GM18526 (cell line): Measurements from ENCODE around the gene COL4A1.

ENCODE experiments used
- POLR2A ChIP-seq: IDR thresholded peaks from 3 replicates; pipeline ENCODE4 v1.6.1; 2011; ENCODE audit not compliant: insufficient read length; ENCODE audit errors: extremely low read depth

The COL4A1 gene

DNA sequence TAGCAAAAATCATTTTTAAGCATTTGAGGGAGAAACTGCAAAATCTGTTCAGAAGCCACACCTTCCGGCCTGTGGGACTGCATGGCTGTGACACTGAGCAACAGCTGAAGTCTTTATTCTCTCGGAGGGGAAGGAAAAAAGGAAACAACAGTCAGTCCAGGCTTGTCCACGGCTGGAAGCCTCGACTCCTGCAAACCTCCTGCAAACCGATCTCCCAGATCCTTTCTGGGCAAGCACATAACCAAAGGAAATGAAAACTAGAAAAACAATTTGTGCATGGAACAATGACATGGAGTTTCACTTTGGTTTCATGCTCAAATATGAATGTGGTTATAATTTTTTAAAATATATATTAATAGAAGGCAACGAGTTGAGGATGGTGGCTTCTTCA lies 1.0 kb downstream of the COL4A1 start:
- TF ChIP-seq POLR2A, result no peak

DNA sequence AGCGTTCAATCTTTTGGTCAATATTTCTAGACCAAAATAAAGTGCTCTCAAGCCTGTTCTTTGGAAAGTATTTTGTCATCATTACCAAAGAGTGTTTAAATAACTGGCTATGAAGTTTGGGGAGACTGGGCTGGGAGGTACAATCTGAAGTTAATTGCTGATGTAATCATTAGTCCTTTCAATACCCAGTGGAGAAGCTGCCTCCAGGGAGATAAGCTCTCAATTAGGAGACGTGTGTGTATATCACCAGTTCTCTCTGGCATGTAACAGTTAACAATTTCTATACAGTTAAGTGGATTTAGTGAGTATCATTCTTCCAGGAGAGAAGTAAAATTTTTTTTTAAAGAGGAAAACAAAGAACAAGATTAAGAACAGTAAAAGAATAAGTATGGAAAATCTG lies 1.4 kb downstream of the COL4A1 start:
- no peak for TF ChIP-seq POLR2A

DNA sequence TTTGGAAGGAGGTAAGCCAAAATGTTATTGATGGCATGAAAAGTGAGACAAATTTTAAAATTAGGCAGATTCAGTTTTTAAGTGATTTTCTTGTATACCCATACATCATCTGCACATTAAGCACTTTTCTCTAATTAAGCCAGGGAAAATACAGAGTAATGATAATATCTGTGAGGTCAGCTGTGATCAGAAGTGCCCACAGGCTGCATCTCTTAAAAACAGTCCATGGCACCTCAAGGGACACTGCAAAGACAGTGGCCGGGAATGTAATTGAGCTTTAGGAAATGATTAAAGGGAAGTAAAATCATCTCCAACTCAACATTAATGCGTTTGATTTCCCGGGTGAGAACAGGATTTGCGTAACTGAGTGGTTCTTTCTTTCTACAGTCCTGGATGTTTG lies 2.0 kb downstream of the COL4A1 start:
- no peak for TF ChIP-seq POLR2A

DNA sequence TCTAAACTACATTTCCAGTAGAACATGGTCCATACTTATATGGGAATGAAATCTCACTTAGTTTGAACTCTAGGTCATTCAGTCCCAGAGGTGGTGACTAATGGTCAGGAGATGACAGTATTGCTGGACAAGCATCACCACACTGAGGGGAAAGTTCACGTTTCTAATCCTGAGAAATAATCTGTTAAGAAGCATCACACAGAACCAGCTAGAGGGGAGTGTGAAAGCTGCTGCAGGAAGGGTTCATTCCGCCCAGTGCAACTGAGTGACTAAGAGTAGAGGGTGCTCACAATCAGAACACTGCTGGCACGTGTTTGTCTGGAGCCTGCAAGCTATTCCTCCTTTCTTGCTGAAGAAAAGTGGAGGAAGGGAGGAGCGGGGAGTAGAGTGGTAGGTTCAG lies 2.7 kb downstream of the COL4A1 start:
- no peak for TF ChIP-seq POLR2A

DNA sequence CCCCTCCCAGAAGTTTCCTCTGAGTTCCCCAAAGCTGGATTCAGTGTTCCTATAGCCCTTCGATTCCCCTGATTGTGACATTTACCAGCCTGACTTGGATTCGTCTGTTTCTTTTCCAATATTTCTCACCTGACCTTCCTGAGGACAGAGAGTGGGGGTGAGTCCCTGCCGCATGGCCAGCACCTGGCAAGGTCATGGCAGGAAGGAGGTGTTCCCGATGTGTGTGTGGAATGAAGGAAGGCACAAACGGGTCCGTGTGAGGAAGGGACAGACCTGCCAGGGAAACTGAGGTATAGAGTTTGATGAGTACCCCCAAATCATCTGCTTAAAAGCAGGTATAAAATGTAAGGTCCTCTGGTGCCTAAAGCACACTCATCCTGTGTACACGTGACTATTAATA lies 3.3 kb downstream of the COL4A1 start:
- TF ChIP-seq POLR2A, result no peak

DNA sequence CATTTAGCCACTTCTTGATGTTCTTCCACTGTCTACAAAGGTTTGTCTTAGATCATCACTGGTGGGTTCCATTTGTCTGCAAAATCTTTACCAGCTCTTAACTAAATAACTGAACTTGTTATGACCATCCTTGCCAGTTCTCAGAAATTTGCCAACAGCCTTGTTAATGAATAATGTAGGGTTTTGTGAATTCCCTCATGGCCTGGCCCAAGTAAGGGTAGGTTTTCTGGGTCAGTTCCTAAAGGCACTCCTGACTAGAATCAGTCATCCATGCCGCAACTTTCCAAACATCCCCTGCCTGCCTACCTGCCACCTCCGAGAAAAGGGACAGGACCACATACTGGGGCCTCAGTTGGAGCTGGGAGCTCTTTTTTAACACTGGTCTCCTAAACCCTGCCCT lies 4.0 kb downstream of the COL4A1 start:
- no peak for TF ChIP-seq POLR2A

DNA sequence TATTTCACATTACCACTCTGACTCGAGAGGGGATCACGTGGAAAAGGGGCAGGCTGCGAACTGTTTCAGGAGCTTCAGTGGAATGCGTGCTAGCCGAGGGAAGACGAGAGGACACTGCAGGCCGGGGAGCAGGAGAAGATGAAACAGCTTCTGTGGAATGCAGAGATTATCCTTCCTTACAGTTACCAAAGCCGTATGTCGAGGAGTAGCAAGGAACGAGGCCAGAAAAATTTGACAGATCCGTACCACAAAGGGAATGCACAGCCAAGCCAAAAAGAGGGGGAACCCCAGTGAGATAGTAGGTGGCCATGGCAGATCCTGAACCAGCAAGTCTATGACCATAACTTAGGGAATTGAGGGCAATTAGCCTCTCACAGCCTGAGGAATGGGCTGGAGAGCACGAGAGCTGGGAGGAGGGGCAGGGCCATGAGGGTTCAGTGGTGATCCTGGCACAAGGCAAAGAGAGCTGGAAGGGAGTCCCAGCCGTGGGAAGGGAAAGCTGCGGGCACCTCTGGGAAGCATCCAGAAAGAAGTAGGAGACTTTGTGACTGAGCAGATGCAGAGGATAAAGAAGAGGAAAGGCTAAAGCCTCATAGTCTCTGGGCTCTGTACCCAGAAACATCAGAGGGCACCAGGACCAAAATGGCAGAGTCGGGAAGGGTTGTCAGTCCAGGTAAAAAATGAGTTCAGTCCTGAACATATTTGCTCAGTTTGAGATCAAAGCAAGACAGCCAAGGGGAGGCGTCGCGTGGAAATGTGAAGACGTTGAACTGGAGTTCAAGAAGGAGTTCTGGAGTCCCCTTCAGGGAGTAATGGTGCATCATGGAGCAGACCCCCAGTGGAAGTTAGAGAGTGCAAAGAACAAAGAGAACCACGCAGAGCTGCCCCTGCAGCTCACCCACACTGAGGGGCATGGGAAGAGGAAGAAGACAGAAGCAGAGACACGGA lies 5.1 kb downstream of the COL4A1 start:
- no peak for TF ChIP-seq POLR2A

DNA sequence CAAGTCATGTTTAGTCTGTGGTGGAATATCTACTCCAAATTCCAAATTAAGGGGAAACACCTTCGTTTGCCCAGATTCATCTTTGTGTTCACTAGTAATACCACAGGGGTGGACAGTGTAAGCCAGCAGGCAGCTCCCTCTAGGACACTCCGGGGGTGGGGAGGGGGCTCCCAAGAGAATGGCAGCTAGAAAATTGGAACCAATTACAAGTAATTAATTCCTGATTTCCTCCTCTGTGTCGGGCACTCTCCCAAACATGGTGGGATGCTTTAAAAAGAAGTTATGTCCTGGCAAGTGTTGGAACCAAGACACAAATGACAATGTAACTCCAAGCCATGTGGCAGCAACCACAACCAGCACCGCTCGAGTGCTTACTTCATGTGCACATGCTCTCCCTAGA lies 5.9 kb downstream of the COL4A1 start:
- no peak for TF ChIP-seq POLR2A

DNA sequence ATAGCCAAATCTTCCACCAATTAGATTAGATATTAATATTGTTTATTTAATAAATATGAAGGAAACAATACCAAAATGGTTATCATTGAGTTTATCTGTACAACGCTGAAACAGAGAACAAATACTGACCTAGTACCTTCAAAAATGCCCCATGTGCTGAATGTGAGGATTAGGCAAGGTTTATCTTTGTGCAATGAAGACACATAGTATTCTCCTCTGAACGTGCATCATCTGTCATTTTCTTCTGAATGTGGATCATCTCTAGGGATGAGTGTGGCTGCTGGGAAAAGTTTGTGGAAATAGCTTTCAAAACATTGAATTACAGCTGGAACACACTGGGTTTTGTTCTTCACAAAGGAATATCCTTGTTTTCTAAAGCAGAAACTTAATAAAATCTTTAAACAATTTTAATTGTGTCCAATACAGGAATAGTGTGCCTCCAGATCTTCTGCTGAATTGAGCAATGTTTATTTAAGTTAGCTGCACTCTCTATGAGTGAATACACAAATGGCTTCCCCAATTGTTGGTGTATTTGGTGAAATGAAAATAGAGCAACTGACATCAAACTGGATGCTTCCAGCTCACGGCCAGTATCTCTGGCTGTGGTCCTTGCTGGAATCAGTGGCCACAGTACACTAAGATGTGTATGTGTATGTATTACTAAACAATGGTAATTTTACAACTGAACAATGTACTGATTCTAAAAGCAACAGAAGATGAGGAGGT lies 6.7 kb downstream of the COL4A1 start:
- no peak for TF ChIP-seq POLR2A

DNA sequence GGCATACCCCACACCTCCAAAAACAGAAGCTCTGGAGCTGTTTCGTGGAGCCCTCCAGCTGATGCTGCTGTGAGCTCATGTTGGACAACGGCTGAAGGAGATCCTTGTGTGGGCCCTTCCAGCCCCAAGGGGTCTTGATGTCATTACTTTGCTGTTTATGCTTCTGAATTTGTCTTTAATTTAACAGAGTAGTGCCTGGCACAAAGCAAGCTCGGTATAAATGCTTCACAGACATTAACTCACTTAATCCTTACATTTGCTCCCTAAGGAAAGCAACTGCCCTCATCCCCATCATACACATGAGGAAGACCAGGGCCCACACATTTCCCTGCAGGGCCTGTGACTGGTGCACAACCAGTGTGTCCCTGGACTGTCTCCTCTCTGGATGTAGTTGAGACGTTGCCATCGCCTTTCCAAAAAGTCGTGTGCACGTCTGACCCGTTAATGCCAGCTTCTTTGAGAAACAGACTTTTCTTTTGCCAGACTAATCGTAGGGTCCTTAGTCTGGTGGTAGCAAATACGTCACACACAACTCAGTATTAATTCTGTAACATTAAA lies 7.6 kb downstream of the COL4A1 start:
- TF ChIP-seq POLR2A, result no peak

DNA sequence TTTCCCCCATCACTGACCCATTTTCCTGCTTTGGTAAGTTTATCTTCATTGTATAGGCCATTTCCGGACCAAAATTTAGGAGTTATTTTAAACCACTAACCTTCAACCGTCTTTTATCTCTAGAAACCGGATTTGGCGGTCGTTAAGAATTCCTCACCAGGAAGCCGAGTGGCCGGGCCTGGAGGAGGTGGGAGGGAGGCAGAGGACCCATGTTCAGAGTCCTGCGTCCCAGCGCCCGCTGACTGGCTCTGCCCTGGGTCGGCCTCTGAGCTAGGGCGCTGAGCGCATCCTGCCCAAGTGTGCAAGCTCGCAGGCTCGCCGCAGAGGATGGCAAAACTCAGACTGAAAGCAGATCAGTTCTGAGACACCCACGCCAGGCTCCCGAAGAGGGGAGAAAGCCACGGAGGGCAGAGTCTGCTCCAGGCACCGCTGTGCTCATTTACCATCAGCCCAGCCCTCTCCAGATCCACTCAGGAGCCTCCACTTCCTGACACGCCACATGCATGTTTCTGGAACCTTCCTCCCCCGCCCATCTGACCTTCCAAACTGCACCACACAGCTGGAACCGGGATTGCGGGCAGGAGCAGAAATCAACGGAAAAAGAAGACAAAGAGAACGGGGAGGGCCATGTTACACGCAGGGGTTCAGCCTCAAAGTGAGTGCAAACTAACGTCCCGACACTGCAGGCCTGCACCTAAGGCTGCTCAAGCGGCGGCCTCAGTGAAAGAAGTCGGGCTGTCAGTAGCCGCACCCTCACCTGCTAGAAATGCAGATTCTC lies 8.3 kb downstream of the COL4A1 start:
- no peak for TF ChIP-seq POLR2A

DNA sequence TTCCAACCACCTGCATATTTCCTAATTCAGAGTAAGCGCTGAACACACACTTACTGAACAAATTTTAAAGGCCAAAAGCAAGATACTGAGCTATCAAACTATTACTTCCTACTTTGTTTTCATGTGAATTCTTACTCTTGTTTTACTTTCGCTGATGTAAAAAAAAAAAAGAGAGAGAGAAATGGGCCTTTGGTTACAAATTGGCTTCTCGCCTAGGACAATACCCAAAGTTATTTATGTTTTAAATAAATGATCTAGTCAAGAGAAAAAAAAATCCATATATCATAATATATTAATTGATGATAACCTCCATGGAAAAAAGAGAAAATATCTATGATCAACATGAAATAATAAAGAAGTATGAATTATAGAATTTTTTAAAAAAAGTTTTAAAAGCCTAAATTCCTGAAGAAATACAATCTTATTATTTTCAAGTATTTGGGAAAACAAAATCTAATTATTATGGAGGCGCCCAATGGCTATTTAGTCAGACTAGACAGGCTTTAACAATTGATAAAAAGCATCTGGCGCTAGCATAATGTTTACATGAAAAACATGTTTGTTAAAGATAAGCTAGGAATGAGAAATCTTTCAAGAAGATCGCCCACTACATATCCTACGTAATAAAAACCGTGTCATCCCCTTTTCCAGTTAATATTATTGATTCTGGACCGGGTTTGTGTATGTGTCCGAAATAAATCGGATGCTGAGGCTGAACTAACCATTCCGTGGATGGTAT lies 9.0 kb downstream of the COL4A1 start:
- no peak for TF ChIP-seq POLR2A

DNA sequence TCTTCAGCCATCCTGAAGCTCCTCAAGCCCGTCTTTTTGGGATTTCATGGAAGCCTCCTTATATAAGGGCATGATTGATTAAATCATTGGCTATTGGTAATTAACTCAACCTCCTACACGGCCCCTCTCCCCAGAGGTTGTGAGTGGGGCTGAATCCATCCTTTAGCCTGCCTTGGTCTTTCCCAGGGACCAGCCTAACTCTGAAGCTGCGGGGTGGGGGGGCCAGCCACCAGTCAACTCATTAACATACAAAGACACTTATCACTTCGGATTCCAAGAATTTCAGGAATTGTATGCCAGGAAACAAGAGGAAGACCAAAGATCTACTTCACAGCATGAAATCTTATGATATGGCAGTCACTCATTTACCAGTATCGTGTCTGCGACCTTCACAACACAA lies 9.9 kb downstream of the COL4A1 start:
- no peak for TF ChIP-seq POLR2A

DNA sequence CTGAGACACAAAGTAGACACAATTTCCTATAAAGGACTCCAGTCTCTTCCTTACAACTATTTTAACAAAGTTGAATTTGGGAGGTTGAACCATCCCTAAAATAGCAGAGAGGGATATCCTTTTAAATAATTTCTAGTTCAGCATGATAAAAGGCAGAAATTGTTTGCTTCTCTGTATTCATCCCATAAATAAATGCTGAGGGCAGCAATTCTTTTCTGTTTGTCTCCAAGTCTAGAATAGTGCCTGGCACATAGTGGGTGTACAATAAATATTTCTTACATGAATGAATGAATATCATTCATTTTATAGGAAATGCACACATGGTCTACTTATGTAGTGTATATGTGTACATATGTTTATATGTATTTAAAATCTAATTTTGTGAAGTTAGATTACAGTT lies 12.3 kb downstream of the COL4A1 start:
- no peak for TF ChIP-seq POLR2A

DNA sequence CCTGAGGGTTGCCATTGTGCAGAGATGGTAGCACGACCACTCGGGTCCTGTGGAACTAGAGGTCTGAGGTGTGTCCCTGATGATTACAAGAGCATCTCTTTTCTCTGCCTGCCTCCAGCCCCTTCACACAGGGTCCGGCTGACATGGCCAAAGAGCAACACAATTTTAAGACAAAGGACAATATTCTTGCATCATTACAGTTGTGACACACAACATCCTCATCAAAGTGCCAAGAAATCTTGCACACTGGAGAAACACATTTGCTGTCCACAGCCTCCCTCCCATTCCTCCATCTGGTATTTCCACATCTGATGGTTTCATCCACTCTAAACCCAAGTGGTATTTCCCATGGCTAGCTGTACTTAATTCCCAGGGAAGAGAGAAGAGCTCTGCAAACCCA lies 12.8 kb downstream of the COL4A1 start:
- TF ChIP-seq POLR2A, result no peak
